GM18858 (cell line): Measurements from ENCODE around the gene RIPOR3.
"Not testable (repeated sequence)": the region's sequence is repeated elsewhere in the genome, so short reads cannot be mapped to it uniquely, and the experiment has no call there.

Source experiments
- ATAC-seq: cut with Tn5 transposase; IDR thresholded peaks from one replicate; pipeline ENCODE4 v1.9.1; 2021; ENCODE audit not compliant: unreplicated experiment

RIPOR3 gene

GRCh38 chr20:50708845-50709635 lies 17.7 kb upstream of the RIPOR3 start:
- ATAC-seq = no peak

- no peak for ATAC-seq
Measured at GRCh38 chr20:50704971-50705370, 13.6 kb upstream of the RIPOR3 start.

GRCh38 chr20:50704514-50704913 lies 13.2 kb upstream of the RIPOR3 start:
- no peak for ATAC-seq

- not testable (repeated sequence) for ATAC-seq
Measured at GRCh38 chr20:50703651-50704438, 12.5 kb upstream of the RIPOR3 start.

- no peak for ATAC-seq
Measured at GRCh38 chr20:50701041-50701963, 10.0 kb upstream of the RIPOR3 start.

GRCh38 chr20:50699688-50700087 lies 8.3 kb upstream of the RIPOR3 start:
- ATAC-seq = no peak

- not testable (repeated sequence) for ATAC-seq
Measured at GRCh38 chr20:50698255-50698654, 6.9 kb upstream of the RIPOR3 start.

- no peak for ATAC-seq
Measured at GRCh38 chr20:50695135-50695872, 4.0 kb upstream of the RIPOR3 start.

GRCh38 chr20:50694379-50695134 lies 3.2 kb upstream of the RIPOR3 start:
- ATAC-seq = no peak

- no peak for ATAC-seq
Measured at GRCh38 chr20:50693001-50693400, 1.7 kb upstream of the RIPOR3 start.

- ATAC-seq = no peak
Measured at GRCh38 chr20:50692552-50692933, 1.2 kb upstream of the RIPOR3 start.

- ATAC-seq = no peak
Measured at GRCh38 chr20:50691573-50692551, 520 bp upstream of the RIPOR3 start.

- ATAC-seq = no peak
Measured at GRCh38 chr20:50689864-50690649, 1.3 kb downstream of the RIPOR3 start.

- no peak for ATAC-seq
Measured at GRCh38 chr20:50688256-50688975, 2.9 kb downstream of the RIPOR3 start.

GRCh38 chr20:50686821-50687220 lies 4.5 kb downstream of the RIPOR3 start:
- no peak for ATAC-seq

- no peak for ATAC-seq
Measured at GRCh38 chr20:50683570-50683969, 7.8 kb downstream of the RIPOR3 start.

- ATAC-seq = no peak
Measured at GRCh38 chr20:50682947-50683530, 8.3 kb downstream of the RIPOR3 start.
